Activated B cell treated with CpG ODN at 0.5 μM for 24 hours (primary cell): ENCODE results near the gene COMTD1. TPM values are rescaled to one million over a fixed set of nuclear protein-coding genes. Genes with fewer than 3 reads are reported as not detected.

Experiments used
- ATAC-seq: fragments of 200-7000 bp; cut with Tn5 transposase; one replicate; pipeline ENCODE4 v1.10.0; 2021; ENCODE audit warnings: low read depth, mild to moderate bottlenecking, moderate library complexity
- CTCF ChIA-PET: fragments of 350-600 bp; sonication (Branson Sonifier 250); formaldehyde crosslinking; loops from one replicate; lab custom pipeline; 2021; ENCODE audit warnings: antibody characterized with exemption; lab: Charles Lee
- POLR2A ChIA-PET: fragments of 350-600 bp; sonication (Branson Sonifier 250); formaldehyde crosslinking; loops from one replicate; lab custom pipeline; 2021; ENCODE audit warnings: antibody characterized with exemption; lab: Charles Lee
- DNase-seq: peaks from one replicate; pipeline ENCODE4 v3.0.0; 2022
- H3K27ac Mint-ChIP-seq: one replicate; pipeline ENCODE4 v1.8.0; 2020; ENCODE audit warnings: mixed read lengths
- H3K27me3 Mint-ChIP-seq: one replicate; pipeline ENCODE4 v1.8.0; 2021; ENCODE audit warnings: mixed read lengths
- H3K36me3 Mint-ChIP-seq: one replicate; pipeline ENCODE4 v1.8.0; 2021; ENCODE audit warnings: low read depth, mixed read lengths
- H3K4me1 Mint-ChIP-seq: one replicate; pipeline ENCODE4 v1.8.0; 2021; ENCODE audit warnings: mixed read lengths
- H3K4me3 Mint-ChIP-seq: one replicate; pipeline ENCODE4 v1.8.0; 2020; ENCODE audit warnings: mild to moderate bottlenecking, mixed read lengths
- H3K9me3 Mint-ChIP-seq: one replicate; pipeline ENCODE4 v1.8.0; 2020; ENCODE audit warnings: mixed read lengths
- CTCF ChIP-seq: fragments of 200-600 bp; IDR thresholded peaks from one replicate; pipeline ENCODE4 v1.8.0; 2022; ENCODE audit warnings: antibody characterized with exemption, mild to moderate bottlenecking
- intact Hi-C: fragments of 100-400 bp; cut with micrococcal nuclease; formaldehyde crosslinking; loops from one replicate; pipeline ENCODE4 v1.15.1; 2024
- total RNA-seq: library from RNA; stranded (reverse); gene quantifications from 2 replicates; pipeline ENCODE4 v1.2.3, GENCODE V29; 2022

COMTD1 gene
- total RNA-seq, 1 donor from 2014 or later = 15.4 TPM

DNA sequence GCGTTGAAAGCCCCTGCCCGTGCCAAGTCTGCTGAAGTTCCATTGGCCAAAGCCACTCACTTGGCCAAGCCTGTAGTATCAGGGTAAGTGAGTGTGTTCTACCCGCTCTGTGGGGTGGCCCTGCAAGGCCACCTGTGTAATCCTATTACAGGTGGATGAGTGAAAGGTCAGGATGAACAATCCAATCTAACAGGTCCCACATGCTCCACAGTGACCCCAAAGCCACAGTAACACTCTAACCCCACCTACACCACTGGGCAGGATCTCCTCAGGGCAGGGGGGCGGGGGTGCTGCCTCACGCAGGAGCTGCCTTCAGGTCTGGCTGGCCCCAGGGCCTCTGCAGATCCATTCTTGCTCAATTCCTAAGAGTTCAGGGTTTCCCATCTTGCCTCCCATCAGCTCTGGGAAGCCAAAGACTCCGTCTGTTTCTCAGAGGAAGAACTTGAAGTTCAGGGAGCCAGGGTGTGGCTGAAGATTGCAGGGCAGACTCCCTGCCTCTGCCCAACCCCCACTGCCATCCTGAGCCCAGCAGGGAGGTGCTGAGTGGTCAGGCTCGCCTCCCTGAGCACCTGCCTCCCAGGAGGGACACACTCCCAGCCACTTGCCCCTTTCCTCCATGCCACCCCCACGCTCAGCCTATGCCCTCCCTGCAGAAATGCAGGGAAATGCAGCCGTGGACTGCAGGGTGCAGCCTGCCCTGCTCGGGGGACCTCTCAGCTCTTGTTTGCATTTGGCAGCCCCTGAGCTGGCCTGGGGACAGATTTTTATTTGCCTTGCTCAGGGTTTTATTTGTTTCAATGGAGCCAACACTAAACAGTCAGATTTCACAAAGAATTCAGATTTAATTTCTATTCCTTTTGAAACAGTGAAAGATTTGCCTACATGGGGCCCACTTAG is 9.8 kb upstream of the COMTD1 start:
- Mint-ChIP-seq H3K36me3 (no peaks in the 10 kb centered on the region), H3K27ac (no peak overlapping the region), H3K9me3 (peaks cover 2% of the 10 kb centered on the region), H3K4me1 (no peaks in the 10 kb centered on the region), H3K27me3 (no peaks in the 10 kb centered on the region), H3K4me3 (no peak overlapping the region)
- ChIA-PET CTCF (no interaction called here), POLR2A (no interaction called here)
- DNase-seq = no peak
- no peak for ATAC-seq
- intact Hi-C loops = no loop called here
- no peak for TF ChIP-seq CTCF

- DNase-seq (no peak), ATAC-seq (no peak)
- Mint-ChIP-seq H3K9me3 (peaks cover 2% of the 10 kb centered on the region), H3K4me1 (no peaks in the 10 kb centered on the region), H3K27ac (no peak overlapping the region), H3K36me3 (no peaks in the 10 kb centered on the region), H3K4me3 (no peak overlapping the region), H3K27me3 (no peaks in the 10 kb centered on the region)
- ChIA-PET CTCF (no interaction called here), POLR2A (no interaction called here)
- intact Hi-C loops = no loop called here
- no peak for TF ChIP-seq CTCF
Observed at GRCh38 chr10:75244487-75245353, 9.0 kb upstream of the COMTD1 start.

- no peaks in the 10 kb centered on the region for H3K27me3 Mint-ChIP-seq
- intact Hi-C loops = no loop called here
- H3K4me1 Mint-ChIP-seq = no peaks in the 10 kb centered on the region
- ChIA-PET CTCF (no interaction called here), POLR2A (interaction anchor here (0.6 kb wide), 1 partner anchor 1070 kb away, joined by 12 read pairs; no protein-coding TSS in a partner anchor)
- TF ChIP-seq CTCF = no peak
- DNase-seq (no peak), ATAC-seq (no peak)
- H3K9me3 Mint-ChIP-seq = peaks cover 2% of the 10 kb centered on the region
- no peak overlapping the region for H3K27ac Mint-ChIP-seq
- H3K4me3 Mint-ChIP-seq = no peak overlapping the region
- H3K36me3 Mint-ChIP-seq = no peaks in the 10 kb centered on the region
Observed at GRCh38 chr10:75243426-75243825, 7.7 kb upstream of the COMTD1 start.

DNA sequence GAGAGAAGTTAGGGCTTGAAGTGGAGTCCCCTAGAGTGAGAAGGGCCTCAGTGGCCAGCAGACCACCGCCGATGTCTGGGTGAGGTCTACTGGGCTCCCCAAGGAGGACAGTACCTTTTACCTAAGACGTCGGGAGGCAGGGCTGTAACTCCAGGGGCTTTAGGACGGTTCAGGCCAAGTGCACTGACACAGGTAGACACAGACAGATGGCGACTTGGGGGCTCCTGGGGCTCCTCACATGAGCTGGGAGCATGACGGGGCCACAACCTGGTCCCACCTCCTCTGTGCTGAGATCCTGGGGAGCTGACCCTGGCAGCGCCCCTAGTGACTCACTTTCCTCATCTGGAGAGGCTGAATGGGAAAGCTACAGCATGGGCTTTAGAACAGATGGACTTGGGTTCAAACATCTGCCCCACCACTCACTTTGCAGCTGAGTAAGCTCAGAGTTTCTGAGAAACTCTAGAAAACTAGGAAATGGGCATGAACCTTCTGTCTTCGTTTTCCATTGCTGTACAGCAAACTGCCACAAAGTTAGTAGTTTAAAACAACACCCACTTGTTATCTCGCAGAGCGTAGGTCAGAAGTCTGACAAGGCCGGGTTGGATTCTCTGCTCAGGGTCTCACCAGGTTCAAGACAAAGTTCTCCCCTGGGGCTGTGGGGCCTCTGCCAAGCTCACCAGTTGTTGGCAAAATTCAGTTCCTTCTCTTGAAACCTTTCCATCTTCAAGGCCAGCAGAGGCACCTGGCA is 4.7 kb upstream of the COMTD1 start:
- ATAC-seq (no peak), DNase-seq (no peak)
- intact Hi-C loops = no loop called here
- no peak for TF ChIP-seq CTCF
- H3K9me3 Mint-ChIP-seq = peaks cover 2% of the 10 kb centered on the region
- H3K27ac Mint-ChIP-seq = no peak overlapping the region
- H3K4me1 Mint-ChIP-seq = peaks cover 2% of the 10 kb centered on the region
- no peak overlapping the region for H3K4me3 Mint-ChIP-seq
- ChIA-PET POLR2A (interaction anchor here (0.5 to 0.6 kb wide), 2 partner anchors 22 to 659 kb away, joined by 3 read pairs; no protein-coding TSS in a partner anchor), CTCF (no interaction called here)
- H3K36me3 Mint-ChIP-seq = no peaks in the 10 kb centered on the region
- no peaks in the 10 kb centered on the region for H3K27me3 Mint-ChIP-seq
